SW 1271 (cell line): ENCODE measurements around the gene PERP.
"Not testable (repeated sequence)": the region's sequence is repeated elsewhere in the genome, so short reads cannot be mapped to it uniquely, and the experiment has no call there.

ENCODE experiments used
- DNase-seq, 2 experiments: peaks; one replicate each; lab custom pipeline; 2025; lab: John Stamatoyannopoulos, UW

The PERP gene

GRCh38 chr6:138105446-138105845 lies 1.8 kb downstream of the PERP start:
- DNase-seq, result no peak

GRCh38 chr6:138104618-138105213 lies 2.5 kb downstream of the PERP start:
- DNase-seq, result no peak

- DNase-seq, result no peak
Observed at GRCh38 chr6:138103871-138104270, 3.3 kb downstream of the PERP start.

- DNase-seq, result no peak
Observed at GRCh38 chr6:138101946-138102731, 5.1 kb downstream of the PERP start.

GRCh38 chr6:138099832-138100231 lies 7.4 kb downstream of the PERP start:
- DNase-seq, result no peak

GRCh38 chr6:138098306-138098705 lies 8.9 kb downstream of the PERP start:
- DNase-seq, result no peak

- no peak for DNase-seq
Observed at GRCh38 chr6:138094260-138094659, 13.0 kb downstream of the PERP start.

GRCh38 chr6:138093632-138094031 lies 13.6 kb downstream of the PERP start:
- DNase-seq, result no peak

- DNase-seq, result no peak
Observed at GRCh38 chr6:138092686-138093085, 14.5 kb downstream of the PERP start.

GRCh38 chr6:138089325-138089724 lies 17.9 kb downstream of the PERP start:
- no peak for DNase-seq

- DNase-seq, result peak in 1 of 2 experiments; percentile 59
Observed at GRCh38 chr6:138088326-138088762, 18.9 kb downstream of the PERP start.

GRCh38 chr6:138087593-138088325 lies 19.5 kb downstream of the PERP start:
- no peak for DNase-seq

- peak in 1 of 2 experiments; percentile 23 for DNase-seq
Observed at GRCh38 chr6:138086573-138087196, 20.5 kb downstream of the PERP start.

GRCh38 chr6:138085839-138086222 lies 21.4 kb downstream of the PERP start:
- DNase-seq, result no peak

- no peak for DNase-seq
Observed at GRCh38 chr6:138084904-138085838, 22.0 kb downstream of the PERP start.

- DNase-seq, result no peak
Observed at GRCh38 chr6:138082232-138082631, 25.0 kb downstream of the PERP start.

- not testable (repeated sequence) for DNase-seq
Observed at GRCh38 chr6:138079556-138079955, 27.7 kb downstream of the PERP start.

GRCh38 chr6:138078491-138078890 lies 28.7 kb downstream of the PERP start:
- no peak for DNase-seq

GRCh38 chr6:138073264-138073663 lies 34.0 kb downstream of the PERP start:
- no peak for DNase-seq

GRCh38 chr6:138063726-138064125 lies 43.5 kb downstream of the PERP start:
- no peak for DNase-seq

GRCh38 chr6:138054982-138055381 lies 52.2 kb downstream of the PERP start:
- DNase-seq, result no peak
